IMR-90 (cell line): ENCODE data around the gene CCDC170. TPM values are rescaled to one million over a fixed set of nuclear protein-coding genes. Genes with fewer than 3 reads are reported as not detected.
"Not testable (repeated sequence)": the region's sequence is repeated elsewhere in the genome, so short reads cannot be mapped to it uniquely, and the experiment has no call there.

ENCODE experiments used
- ATAC-seq: fragments of 200-7000 bp; cut with Tn5 transposase; 2 replicates; pipeline ENCODE4 v1.9.1; 2020; ENCODE audit warnings: low read depth, mild to moderate bottlenecking, moderate library complexity
- BruUV-seq: library from RNA; stranded (reverse); fragments of 400-500 nt; replicated peaks from 2 replicates; lab custom pipeline; 2021; lab: Mats Ljungman, UMichigan
- CTCF ChIA-PET: fragments of 300-600 bp; formaldehyde crosslinking; extraction: SDS; loops from one replicate; lab custom pipeline; 2021; ENCODE audit warnings: antibody characterized with exemption; lab: Yijun Ruan, JAX
- POLR2A ChIA-PET: fragments of 300-600 bp; sonication (Branson Sonifier 250); formaldehyde crosslinking; loops from one replicate; lab custom pipeline; 2022; ENCODE audit warnings: antibody characterized with exemption; ENCODE audit not compliant: unreplicated experiment; lab: Charles Lee
- DNase-seq: peaks from one replicate; pipeline ENCODE4 v3.0.0; 2013
- H2AFZ ChIP-seq: replicated peaks from 2 replicates; pipeline ENCODE3; 2013; ENCODE audit warnings: low read length, mild to moderate bottlenecking; ENCODE audit not compliant: poor library complexity
- H2AK5ac ChIP-seq: 2 replicates; pipeline ENCODE4 v1.6.1; 2013; ENCODE audit warnings: low read depth, low read length, inconsistent platforms
- H2AK9ac ChIP-seq: replicated peaks from 2 replicates; pipeline ENCODE3; 2013; ENCODE audit warnings: mild to moderate bottlenecking, low read depth, low read length, moderate library complexity; ENCODE audit not compliant: poor library complexity
- H2BK120ac ChIP-seq: 2 replicates; pipeline ENCODE4 v1.6.1; 2013; ENCODE audit warnings: low read depth, low read length, inconsistent platforms
- H2BK15ac ChIP-seq: 3 replicates; pipeline ENCODE4 v1.6.1; 2013; ENCODE audit warnings: low read depth, low read length, inconsistent platforms
- H2BK20ac ChIP-seq: 2 replicates; pipeline ENCODE4 v1.6.1; 2013; ENCODE audit warnings: low read depth, mild to moderate bottlenecking, inconsistent platforms, low read length, moderate library complexity
- H2BK5ac ChIP-seq: 2 replicates; pipeline ENCODE4 v1.6.1; 2013; ENCODE audit warnings: mild to moderate bottlenecking, low read depth, low read length, inconsistent platforms; ENCODE audit not compliant: poor library complexity, severe bottlenecking
- H3K14ac ChIP-seq: replicated peaks from 2 replicates; pipeline ENCODE4 v1.6.1; 2013; ENCODE audit warnings: low read depth, low read length, inconsistent platforms
- H3K18ac ChIP-seq: 2 replicates; pipeline ENCODE4 v1.6.1; 2013; ENCODE audit warnings: low read depth, low read length, control low read depth
- H3K23ac ChIP-seq: 2 replicates; pipeline ENCODE4 v1.6.1; 2013; ENCODE audit warnings: low read depth, low read length, inconsistent platforms
- H3K27ac ChIP-seq: 2 replicates; pipeline ENCODE4 v1.5.1; 2013; ENCODE audit warnings: mild to moderate bottlenecking, control low read depth, low read length; ENCODE audit not compliant: insufficient read depth
- H3K27me3 ChIP-seq: 2 replicates; pipeline ENCODE4 v1.6.1; 2013; ENCODE audit warnings: low read length; ENCODE audit not compliant: control insufficient read depth, insufficient read depth
- H3K36me3 ChIP-seq: 2 replicates; pipeline ENCODE4 v1.6.1; 2013; ENCODE audit warnings: low read length, mixed read lengths; ENCODE audit not compliant: control insufficient read depth, insufficient read depth
- H3K4ac ChIP-seq: 2 replicates; pipeline ENCODE4 v1.6.1; 2013; ENCODE audit warnings: low read depth, low read length, inconsistent platforms
- H3K4me1 ChIP-seq: 2 replicates; pipeline ENCODE4 v1.6.1; 2013; ENCODE audit warnings: low read length, mixed read lengths; ENCODE audit not compliant: control insufficient read depth, insufficient read depth
- H3K4me2 ChIP-seq: 2 replicates; pipeline ENCODE4 v1.6.1; 2013; ENCODE audit warnings: low read depth, mild to moderate bottlenecking, control low read depth, low read length, moderate library complexity
- H3K4me3 ChIP-seq: 2 replicates; pipeline ENCODE4 v1.5.1; 2013; ENCODE audit warnings: low read depth, mild to moderate bottlenecking, control low read depth, low read length, moderate library complexity; ENCODE audit not compliant: insufficient read depth
- H3K56ac ChIP-seq: 2 replicates; pipeline ENCODE4 v1.6.1; 2013; ENCODE audit warnings: low read length, inconsistent platforms; ENCODE audit not compliant: insufficient read depth; ENCODE audit errors: extremely low read depth
- H3K79me1 ChIP-seq, 2 experiments: 2 replicates each; pipeline ENCODE4 v1.6.1; 2013; ENCODE audit warnings: low read length in 2 of 2, inconsistent platforms in 1 of 2, low read depth in 1 of 2
- H3K9ac ChIP-seq: 2 replicates; pipeline ENCODE4 v1.6.1; 2013; ENCODE audit warnings: low read depth, low read length, control low read depth
- H3K9me1 ChIP-seq: 2 replicates; pipeline ENCODE4 v1.6.1; 2013; ENCODE audit warnings: low read length, inconsistent platforms; ENCODE audit not compliant: insufficient read depth
- H3K9me3 ChIP-seq: 2 replicates; pipeline ENCODE4 v1.6.1; 2013; ENCODE audit warnings: low read length; ENCODE audit not compliant: control insufficient read depth, insufficient read depth
- H4K20me1 ChIP-seq: 2 replicates; pipeline ENCODE4 v1.6.1; 2013; ENCODE audit warnings: low read length, inconsistent platforms; ENCODE audit not compliant: insufficient read depth
- H4K5ac ChIP-seq: 2 replicates; pipeline ENCODE4 v1.6.1; 2013; ENCODE audit warnings: mild to moderate bottlenecking, low read depth, low read length, control low read depth
- H4K8ac ChIP-seq, 2 experiments: 2 replicates each; pipeline ENCODE4 v1.6.1; 2013; ENCODE audit warnings: low read depth in 2 of 2, low read length in 2 of 2, control low read depth in 1 of 2, inconsistent platforms in 1 of 2
- H4K91ac ChIP-seq: 2 replicates; pipeline ENCODE4 v1.6.1; 2013; ENCODE audit warnings: low read depth, low read length, inconsistent platforms; ENCODE audit not compliant: insufficient read depth
- WGBS, 2 experiments: methylation state at CpG; one replicate each; pipeline versions ENCODE4 v1.1.5 to v1.1.7; 2013; ENCODE audit warnings: missing lambda C conversion rate in 2 of 2; ENCODE audit not compliant: insufficient read length in 1 of 2; ENCODE audit errors: extremely low coverage in 2 of 2; 5-methylcytosine and 5-hydroxymethylcytosine counted together
- dilution Hi-C: fragments of 300-500 bp; cut with HindIII; formaldehyde crosslinking; loops from one replicate; pipeline ENCODE4 v1.14.3; 2018; ENCODE audit warnings: low sequenced_read_pairs; ENCODE audit not compliant: unreplicated experiment
- in situ Hi-C: fragments of 300-500 bp; cut with MboI; formaldehyde crosslinking; loops from 3 replicates; pipeline ENCODE4 v1.14.3; 2019; ENCODE audit warnings: low sequenced_read_pairs, inconsistent platforms, mixed read lengths
- intact Hi-C: fragments of 100-400 bp; cut with micrococcal nuclease; formaldehyde crosslinking; loops from 2 replicates; pipeline ENCODE4 v1.10.0; 2022
- polyA plus RNA-seq, 3 experiments: library from polyadenylated mRNA; depleted of rRNA; stranded (reverse); fragments of >200 nt; gene quantifications; 2 replicates each; pipeline ENCODE4 v1.2.3, GENCODE V29; 2012; ENCODE audit warnings: low replicate concordance in 1 of 3
- total RNA-seq: library from RNA; depleted of rRNA; stranded (reverse); fragments of >200 nt; gene quantifications from 2 replicates; pipeline ENCODE4 v1.2.3, GENCODE V29; 2012

CCDC170 gene
- total and polyA plus RNA-seq, 2 of the 4 experiments (the other 2 are of a cell fraction), result 0.12 to 0.54 TPM

GRCh38 chr6:151455751-151456398 lies 37.9 kb upstream of the CCDC170 start:
- H3K14ac ChIP-seq, H4K20me1 ChIP-seq, DNase-seq, H3K9me1 ChIP-seq, H3K27ac ChIP-seq, H2BK20ac ChIP-seq, BruUV-seq, H2AK9ac ChIP-seq, CTCF ChIA-PET, H2BK15ac ChIP-seq, dilution Hi-C loops, H3K9me3 ChIP-seq, H3K56ac ChIP-seq, H2AK5ac ChIP-seq, H3K4me1 ChIP-seq, in situ Hi-C loops, H2BK120ac ChIP-seq, H3K4me3 ChIP-seq, POLR2A ChIA-PET, H3K18ac ChIP-seq, ATAC-seq, H3K23ac ChIP-seq, H3K9ac ChIP-seq, H2AFZ ChIP-seq, H4K91ac ChIP-seq, H4K5ac ChIP-seq, H3K4ac ChIP-seq, intact Hi-C loops, H3K4me2 ChIP-seq, H3K27me3 ChIP-seq, H4K8ac ChIP-seq, H2BK5ac ChIP-seq: not testable (repeated sequence)
- peaks cover 12% of the 10 kb centered on the region for H3K36me3 ChIP-seq
- no CpG with 5 or more reads among the region's 10 CpGs for whole genome bisulfite sequencing, 2 experiments
- H3K79me1 ChIP-seq, result peaks cover 17 to 29% of the 10 kb centered on the region in 2 experiments
